Right atrium auricular region (tissue), 2 donors: ENCODE measurements around the gene TAS2R43. TPM values are rescaled to one million over a fixed set of nuclear protein-coding genes. Genes with fewer than 3 reads are reported as not detected.
"Not testable (repeated sequence)": the region's sequence is repeated elsewhere in the genome, so short reads cannot be mapped to it uniquely, and the experiment has no call there.

ENCODE experiments used
- DNase-seq: peaks from one replicate; pipeline ENCODE4 v3.0.0-alpha.2; 2019; ENCODE audit warnings: low spot score
- H3K27ac ChIP-seq, 2 donors: fragments of 200-600 bp; sonication (generic); 1 replicate in 1 of 2; 2 replicates in 1 of 2; pipeline ENCODE4 v1.5.1; 2016 to 2019
- H3K27me3 ChIP-seq, 2 donors: fragments of 200-600 bp; sonication (generic); one replicate each; pipeline versions ENCODE4 v1.5.1 to v1.6.0; 2017 to 2019
- H3K36me3 ChIP-seq: fragments of 200-600 bp; sonication (generic); one replicate; pipeline ENCODE4 v1.5.1; 2016
- H3K4me1 ChIP-seq, 2 donors: fragments of 200-600 bp; sonication (generic); one replicate each; pipeline versions ENCODE4 v1.5.1 to v1.6.0; 2017 to 2019
- H3K4me3 ChIP-seq, 2 donors: fragments of 200-600 bp; sonication (generic); 1 replicate in 1 of 2; 2 replicates in 1 of 2; pipeline ENCODE4 v1.5.1; 2017 to 2019; ENCODE audit warnings: mild to moderate bottlenecking in 1 of 2, moderate library complexity in 1 of 2
- H3K9me3 ChIP-seq, 2 donors: fragments of 200-600 bp; sonication (generic); one replicate each; pipeline ENCODE4 v1.5.1; 2019
- total RNA-seq, 2 donors: library from RNA; depleted of rRNA; stranded (reverse); fragments of >200 nt; gene quantifications; one replicate each; pipeline ENCODE4 v1.1.0, GENCODE V29; 2016
- TF ChIP-seq, protein P1 (sequence below), 2 donors: fragments of 200-600 bp; sonication (generic); IDR thresholded peaks; one replicate each; pipeline ENCODE4 v1.5.1; 2019; ENCODE audit warnings: antibody characterized with exemption in 2 of 2

The TAS2R43 gene
- total RNA-seq, 2 donors from 2014 or later, result 0.35 to 2.0 TPM

DNA sequence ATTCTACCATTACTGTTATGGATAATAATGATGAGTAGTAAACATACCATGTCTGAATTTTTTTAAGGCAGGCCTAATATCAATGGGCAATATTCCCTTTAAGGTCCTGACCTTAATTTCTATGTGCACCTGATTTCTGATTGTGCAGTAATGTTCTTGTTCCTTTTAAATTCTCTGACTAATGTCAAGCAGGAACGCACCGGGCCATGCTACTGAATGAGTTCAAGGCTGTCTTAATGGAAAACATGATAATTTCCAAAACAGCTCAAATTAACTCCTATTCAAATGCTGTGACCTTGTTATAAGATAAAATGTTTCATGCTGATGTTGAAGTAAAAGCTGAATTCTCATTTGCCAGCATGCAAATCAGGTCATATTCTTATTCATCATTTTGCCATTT lies 36.8 kb downstream of the TAS2R43 start:
- no peak for DNase-seq

DNA sequence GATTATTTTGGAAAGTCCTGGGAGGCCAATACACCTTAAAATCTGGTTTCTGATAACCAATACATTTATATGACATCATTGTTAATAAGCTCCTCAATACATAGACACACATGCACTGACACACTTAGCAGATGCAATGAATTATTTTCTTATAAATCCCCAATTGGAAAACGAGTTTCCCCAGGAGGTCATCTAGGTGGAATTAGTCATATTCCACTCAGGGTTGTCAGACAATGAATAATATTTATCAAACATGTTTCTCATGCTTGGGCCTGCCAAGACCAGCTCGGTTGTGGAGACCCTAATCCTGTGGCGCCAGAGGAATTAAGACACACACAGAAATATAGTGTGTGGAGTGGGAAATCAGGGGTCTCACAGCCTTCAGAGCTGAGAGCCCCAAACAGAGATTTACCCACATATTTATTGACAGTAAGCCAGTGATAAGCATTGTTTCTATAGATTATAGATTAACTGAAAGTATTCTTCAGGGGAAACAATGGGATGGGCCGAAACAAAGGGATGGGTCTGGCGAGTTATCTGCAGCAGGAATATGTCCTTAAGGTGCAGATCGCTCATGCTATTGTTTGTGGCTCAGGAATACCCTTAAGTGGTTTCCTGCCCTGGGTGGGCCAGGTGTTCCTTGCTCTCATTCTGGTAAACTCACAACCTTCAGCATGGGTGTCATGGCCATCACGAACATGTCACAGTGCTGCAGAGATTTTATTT lies 42.1 kb downstream of the TAS2R43 start:
- H3K36me3 ChIP-seq, result not testable (repeated sequence)

More for the DNA sequence above, 36.8 kb downstream of the TAS2R43 start:
- Histone ChIP-seq H3K4me1 (no peaks in the 10 kb centered on the region), H3K4me3 (no peak overlapping the region), H3K27me3 (no peaks in the 10 kb centered on the region), H3K9me3 (no peaks in the 10 kb centered on the region), H3K36me3 (no peaks in the 10 kb centered on the region), H3K27ac (no peak overlapping the region)
- TF ChIP-seq, protein P1, sequence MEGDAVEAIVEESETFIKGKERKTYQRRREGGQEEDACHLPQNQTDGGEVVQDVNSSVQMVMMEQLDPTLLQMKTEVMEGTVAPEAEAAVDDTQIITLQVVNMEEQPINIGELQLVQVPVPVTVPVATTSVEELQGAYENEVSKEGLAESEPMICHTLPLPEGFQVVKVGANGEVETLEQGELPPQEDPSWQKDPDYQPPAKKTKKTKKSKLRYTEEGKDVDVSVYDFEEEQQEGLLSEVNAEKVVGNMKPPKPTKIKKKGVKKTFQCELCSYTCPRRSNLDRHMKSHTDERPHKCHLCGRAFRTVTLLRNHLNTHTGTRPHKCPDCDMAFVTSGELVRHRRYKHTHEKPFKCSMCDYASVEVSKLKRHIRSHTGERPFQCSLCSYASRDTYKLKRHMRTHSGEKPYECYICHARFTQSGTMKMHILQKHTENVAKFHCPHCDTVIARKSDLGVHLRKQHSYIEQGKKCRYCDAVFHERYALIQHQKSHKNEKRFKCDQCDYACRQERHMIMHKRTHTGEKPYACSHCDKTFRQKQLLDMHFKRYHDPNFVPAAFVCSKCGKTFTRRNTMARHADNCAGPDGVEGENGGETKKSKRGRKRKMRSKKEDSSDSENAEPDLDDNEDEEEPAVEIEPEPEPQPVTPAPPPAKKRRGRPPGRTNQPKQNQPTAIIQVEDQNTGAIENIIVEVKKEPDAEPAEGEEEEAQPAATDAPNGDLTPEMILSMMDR (IDR thresholded peaks at IDR 0.05), result no peak

GRCh38 chr12:11041366-11041765 lies 50.7 kb downstream of the TAS2R43 start:
- H3K27ac ChIP-seq, H3K36me3 ChIP-seq, H3K4me3 ChIP-seq, H3K27me3 ChIP-seq, H3K4me1 ChIP-seq, DNase-seq, H3K9me3 ChIP-seq: not testable (repeated sequence)

More for the DNA sequence above, 42.1 kb downstream of the TAS2R43 start:
- not testable (repeated sequence) for H3K9me3 ChIP-seq, H3K27ac ChIP-seq, H3K4me3 ChIP-seq, H3K27me3 ChIP-seq, H3K4me1 ChIP-seq, DNase-seq

Other genes with a start within 250 kb of the TAS2R43 start
- 1 to 10 TPM in 1 of 2 donors, not detected in 1; 1.6 TPM for gene PRR4, start 242.8 kb downstream of the TAS2R43 start, total RNA-seq
- gene PRH1, start 208.1 kb downstream of the TAS2R43 start, total RNA-seq, result 10 to 100 TPM in 1 of 2 donors, 1 to 10 TPM in 1; 9.2 to 13.1 TPM
- gene TAS2R13, start 182.8 kb downstream of the TAS2R43 start, total RNA-seq, result under 1 TPM; 0.24 to 0.63 TPM
- gene PRH2, start 163.1 kb downstream of the TAS2R43 start, total RNA-seq, result not detected
- gene TAS2R14, start 153.1 kb downstream of the TAS2R43 start, total RNA-seq, result 1 to 10 TPM in 1 of 2 donors, under 1 TPM in 1; 0.39 to 1.2 TPM
- gene TAS2R50, start 105.4 kb downstream of the TAS2R43 start, total RNA-seq, result 1 to 10 TPM in 1 of 2 donors, not detected in 1; 1.2 TPM
- gene TAS2R20, start 94.0 kb downstream of the TAS2R43 start, total RNA-seq, result under 1 TPM; 0.24 to 0.33 TPM
- gene TAS2R19, start 69.7 kb downstream of the TAS2R43 start, total RNA-seq, result under 1 TPM; 0.35 to 0.89 TPM
- under 1 TPM in 1 of 2 donors, not detected in 1; 0.59 TPM for gene TAS2R31, start 60.9 kb downstream of the TAS2R43 start, total RNA-seq
- under 1 TPM in 1 of 2 donors, not detected in 1; 0.67 TPM for gene TAS2R46, start 30.0 kb downstream of the TAS2R43 start, total RNA-seq
- under 1 TPM; 0.44 to 0.90 TPM for gene TAS2R30, start 42.3 kb upstream of the TAS2R43 start, total RNA-seq
- gene SMIM10L1, start 78.9 kb upstream of the TAS2R43 start, total RNA-seq, result 10 to 100 TPM; 11.8 to 13.3 TPM
- gene TAS2R42, start 94.6 kb upstream of the TAS2R43 start, total RNA-seq, result not detected
- gene PRB3, start 177.4 kb upstream of the TAS2R43 start, total RNA-seq, result not detected
- gene PRB4, start 218.1 kb upstream of the TAS2R43 start, total RNA-seq, result not detected